MM.1S (cell line): Measurements from ENCODE around the gene GNAS-AS1.

Experiments used
- DNase-seq: peaks from one replicate; pipeline ENCODE4 v3.0.0-alpha.2; 2015
- H2AFZ ChIP-seq: fragments of 300-600 bp; sonication (generic); 2 replicates; pipeline ENCODE4 v1.6.0; 2016; ENCODE audit warnings: antibody characterized with exemption, low read length
- H3F3A ChIP-seq: fragments of 300-600 bp; sonication (generic); 2 replicates; pipeline ENCODE4 v1.6.1; 2016; ENCODE audit warnings: mild to moderate bottlenecking, antibody characterized with exemption, low read length, moderate library complexity, mixed read lengths; ENCODE audit not compliant: insufficient read depth
- H3K27ac ChIP-seq: fragments of 300-600 bp; sonication (generic); 2 replicates; pipeline ENCODE4 v1.5.1; 2016; ENCODE audit warnings: mild to moderate bottlenecking, low read length
- H3K27me3 ChIP-seq: fragments of 300-600 bp; sonication (generic); replicated peaks from 2 replicates; pipeline ENCODE4 v1.6.0; 2016; ENCODE audit warnings: low read length; ENCODE audit not compliant: insufficient read depth
- H3K36me3 ChIP-seq: fragments of 300-600 bp; sonication (generic); replicated peaks from 2 replicates; pipeline ENCODE4 v1.6.1; 2016; ENCODE audit warnings: mild to moderate bottlenecking, low read length, mixed read lengths; ENCODE audit not compliant: insufficient read depth
- H3K4me1 ChIP-seq: fragments of 300-600 bp; sonication (generic); 2 replicates; pipeline ENCODE4 v1.6.1; 2016; ENCODE audit warnings: low read length, mixed read lengths
- H3K4me2 ChIP-seq: fragments of 300-600 bp; sonication (generic); 2 replicates; pipeline ENCODE4 v1.6.0; 2016; ENCODE audit warnings: low read depth, low read length
- H3K4me3 ChIP-seq: fragments of 300-600 bp; sonication (generic); 2 replicates; pipeline ENCODE4 v1.5.1; 2016; ENCODE audit warnings: low read length, mixed read lengths
- H3K79me2 ChIP-seq: fragments of 300-600 bp; sonication (generic); 2 replicates; pipeline ENCODE4 v1.6.1; 2016; ENCODE audit warnings: mixed run types, low read length, mixed read lengths
- H3K9ac ChIP-seq: fragments of 300-600 bp; sonication (generic); 2 replicates; pipeline ENCODE4 v1.6.1; 2016; ENCODE audit warnings: low read length, mixed read lengths
- H3K9me2 ChIP-seq: fragments of 300-600 bp; sonication (generic); replicated peaks from 2 replicates; pipeline ENCODE4 v1.6.1; 2016; ENCODE audit warnings: mild to moderate bottlenecking, low read length, mixed read lengths; ENCODE audit not compliant: insufficient read depth
- H3K9me3 ChIP-seq: fragments of 300-600 bp; sonication (generic); replicated peaks from 2 replicates; pipeline ENCODE4 v1.6.1; 2016; ENCODE audit warnings: mild to moderate bottlenecking, low read length, mixed read lengths; ENCODE audit not compliant: insufficient read depth
- H4K20me1 ChIP-seq: fragments of 300-600 bp; sonication (generic); 2 replicates; pipeline ENCODE4 v1.6.1; 2016; ENCODE audit warnings: mild to moderate bottlenecking, low read length, moderate library complexity, mixed read lengths; ENCODE audit not compliant: insufficient read depth
- EZH2 ChIP-seq: fragments of 300-600 bp; sonication (generic); optimal IDR thresholded peaks from 2 replicates; pipeline ENCODE3; 2017; ENCODE audit warnings: low read depth, mild to moderate bottlenecking, antibody characterized with exemption, low read length, mixed read lengths
- EZH2phosphoT487 ChIP-seq: fragments of 300-600 bp; sonication (generic); IDR thresholded peaks from 2 replicates; pipeline ENCODE4 v1.6.1; 2018; ENCODE audit warnings: antibody characterized with exemption, low read length
- TF ChIP-seq, protein P1 (sequence below): fragments of 300-600 bp; sonication (generic); IDR thresholded peaks from 2 replicates; pipeline ENCODE4 v1.5.1; 2016; ENCODE audit warnings: antibody characterized with exemption, low read length, mixed read lengths

The GNAS-AS1 gene

DNA sequence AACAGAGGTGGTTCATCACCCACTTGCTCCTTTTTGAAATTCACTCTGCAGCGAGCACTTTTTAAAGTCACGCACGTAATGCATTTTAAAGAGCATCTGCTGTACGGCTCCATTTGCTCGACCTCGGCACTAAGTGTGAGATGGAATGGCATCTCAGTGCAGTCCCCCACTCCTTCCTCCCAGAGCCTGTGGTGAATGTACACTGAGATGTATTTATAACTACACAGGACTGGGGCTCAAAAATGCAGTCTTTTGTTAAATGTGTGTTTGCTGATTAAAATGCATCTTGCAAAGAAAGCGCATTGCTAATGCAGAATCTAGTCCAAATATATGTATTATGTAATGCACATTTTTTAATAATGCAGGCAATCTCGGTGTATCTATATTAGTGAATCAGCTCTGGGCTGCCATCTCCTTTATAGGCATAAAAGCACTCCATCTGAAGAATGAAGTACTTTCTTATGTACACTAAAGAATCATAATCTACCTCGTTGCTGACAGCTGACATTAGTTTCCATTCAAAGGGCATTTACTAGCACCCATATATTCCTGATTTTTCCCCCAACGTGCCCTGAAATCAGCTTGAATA lies 14.0 kb downstream of the GNAS-AS1 start:
- H3K27me3 ChIP-seq = peaks cover 77% of the 10 kb centered on the region
- no peaks in the 10 kb centered on the region for H3F3A ChIP-seq
- no peaks in the 10 kb centered on the region for H4K20me1 ChIP-seq
- H3K9ac ChIP-seq = no peak overlapping the region
- H3K9me3 ChIP-seq = no peaks in the 10 kb centered on the region
- H3K4me2 ChIP-seq = no peak overlapping the region
- H3K4me1 ChIP-seq = no peaks in the 10 kb centered on the region
- H3K9me2 ChIP-seq = no peaks in the 10 kb centered on the region
- no peaks in the 10 kb centered on the region for H3K36me3 ChIP-seq
- no peak overlapping the region for H3K4me3 ChIP-seq
- H3K27ac ChIP-seq = no peak overlapping the region
- no peak for TF ChIP-seq EZH2
- TF ChIP-seq, protein P1, sequence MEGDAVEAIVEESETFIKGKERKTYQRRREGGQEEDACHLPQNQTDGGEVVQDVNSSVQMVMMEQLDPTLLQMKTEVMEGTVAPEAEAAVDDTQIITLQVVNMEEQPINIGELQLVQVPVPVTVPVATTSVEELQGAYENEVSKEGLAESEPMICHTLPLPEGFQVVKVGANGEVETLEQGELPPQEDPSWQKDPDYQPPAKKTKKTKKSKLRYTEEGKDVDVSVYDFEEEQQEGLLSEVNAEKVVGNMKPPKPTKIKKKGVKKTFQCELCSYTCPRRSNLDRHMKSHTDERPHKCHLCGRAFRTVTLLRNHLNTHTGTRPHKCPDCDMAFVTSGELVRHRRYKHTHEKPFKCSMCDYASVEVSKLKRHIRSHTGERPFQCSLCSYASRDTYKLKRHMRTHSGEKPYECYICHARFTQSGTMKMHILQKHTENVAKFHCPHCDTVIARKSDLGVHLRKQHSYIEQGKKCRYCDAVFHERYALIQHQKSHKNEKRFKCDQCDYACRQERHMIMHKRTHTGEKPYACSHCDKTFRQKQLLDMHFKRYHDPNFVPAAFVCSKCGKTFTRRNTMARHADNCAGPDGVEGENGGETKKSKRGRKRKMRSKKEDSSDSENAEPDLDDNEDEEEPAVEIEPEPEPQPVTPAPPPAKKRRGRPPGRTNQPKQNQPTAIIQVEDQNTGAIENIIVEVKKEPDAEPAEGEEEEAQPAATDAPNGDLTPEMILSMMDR = no peak
- no peak for TF ChIP-seq EZH2phosphoT487
- H3K79me2 ChIP-seq = no peaks in the 10 kb centered on the region
- no peak for DNase-seq
- H2AFZ ChIP-seq = no peak overlapping the region

DNA sequence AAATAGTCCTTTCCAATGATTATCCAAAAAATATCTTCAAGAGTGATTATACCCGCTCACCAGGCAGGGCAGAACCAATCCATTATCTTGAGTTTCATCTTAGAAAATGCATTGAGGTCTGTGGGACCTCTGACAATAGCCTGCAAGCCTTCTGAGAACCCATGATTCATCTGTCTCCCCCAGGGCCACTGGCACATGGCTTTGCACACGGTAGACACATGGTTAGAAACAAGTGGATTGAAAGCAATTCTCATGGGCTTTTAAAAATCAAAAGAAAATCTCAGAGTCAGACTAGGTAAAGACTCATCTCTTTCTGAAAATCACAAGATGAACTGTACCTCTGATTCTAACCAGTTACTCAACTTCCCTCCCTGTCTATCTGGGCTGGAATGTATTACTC lies 15.5 kb downstream of the GNAS-AS1 start:
- no peaks in the 10 kb centered on the region for H4K20me1 ChIP-seq
- no peaks in the 10 kb centered on the region for H3F3A ChIP-seq
- H3K4me1 ChIP-seq = no peaks in the 10 kb centered on the region
- no peak for DNase-seq
- no peak overlapping the region for H2AFZ ChIP-seq
- no peaks in the 10 kb centered on the region for H3K9me2 ChIP-seq
- H3K9ac ChIP-seq = no peak overlapping the region
- no peaks in the 10 kb centered on the region for H3K79me2 ChIP-seq
- no peak overlapping the region for H3K4me2 ChIP-seq
- H3K27me3 ChIP-seq = peaks cover 70% of the 10 kb centered on the region
- no peak overlapping the region for H3K4me3 ChIP-seq
- TF ChIP-seq EZH2 (no peak), EZH2phosphoT487 (no peak)
- TF ChIP-seq, protein P1 = no peak
- H3K9me3 ChIP-seq = no peaks in the 10 kb centered on the region
- H3K27ac ChIP-seq = no peak overlapping the region
- no peaks in the 10 kb centered on the region for H3K36me3 ChIP-seq

DNA sequence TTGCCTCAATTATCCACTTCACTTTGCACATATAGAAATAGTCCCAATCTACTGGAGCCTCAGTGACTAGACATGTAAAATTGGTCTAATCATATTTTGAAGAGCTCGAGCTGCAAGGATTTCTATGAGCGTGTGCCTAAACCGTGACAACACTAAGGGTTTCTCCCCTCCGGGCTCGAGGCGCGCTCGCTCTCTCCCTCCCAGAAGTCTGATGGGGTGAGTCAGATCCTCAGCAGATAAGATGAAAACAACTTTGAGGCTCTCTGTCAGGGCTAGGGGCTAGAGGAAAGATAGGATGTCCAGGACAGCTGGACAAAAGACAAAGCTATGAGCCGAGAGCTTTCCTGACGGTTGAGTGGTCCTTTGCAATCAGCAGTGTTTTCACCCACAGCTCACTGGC lies 16.8 kb downstream of the GNAS-AS1 start:
- H3K79me2 ChIP-seq = no peaks in the 10 kb centered on the region
- H3K9ac ChIP-seq = no peak overlapping the region
- H3K27ac ChIP-seq = no peak overlapping the region
- H3F3A ChIP-seq = no peaks in the 10 kb centered on the region
- no peak for DNase-seq
- no peaks in the 10 kb centered on the region for H3K4me1 ChIP-seq
- H3K9me2 ChIP-seq = no peaks in the 10 kb centered on the region
- H4K20me1 ChIP-seq = no peaks in the 10 kb centered on the region
- no peak overlapping the region for H2AFZ ChIP-seq
- H3K27me3 ChIP-seq = peaks cover 56% of the 10 kb centered on the region
- H3K4me2 ChIP-seq = no peak overlapping the region
- H3K4me3 ChIP-seq = no peak overlapping the region
- H3K36me3 ChIP-seq = no peaks in the 10 kb centered on the region
- no peaks in the 10 kb centered on the region for H3K9me3 ChIP-seq
- no peak for TF ChIP-seq EZH2phosphoT487
- TF ChIP-seq, protein P1 = no peak
- no peak for TF ChIP-seq EZH2
